GM21737 (cell line): ENCODE data around the gene AP2M1.
"Not testable (repeated sequence)": the region's sequence is repeated elsewhere in the genome, so short reads cannot be mapped to it uniquely, and the experiment has no call there.

Source experiments
- ATAC-seq: cut with Tn5 transposase; IDR thresholded peaks from one replicate; pipeline ENCODE4 v1.9.1; 2021; ENCODE audit warnings: mild to moderate bottlenecking, moderate library complexity; ENCODE audit not compliant: unreplicated experiment

AP2M1 gene

DNA sequence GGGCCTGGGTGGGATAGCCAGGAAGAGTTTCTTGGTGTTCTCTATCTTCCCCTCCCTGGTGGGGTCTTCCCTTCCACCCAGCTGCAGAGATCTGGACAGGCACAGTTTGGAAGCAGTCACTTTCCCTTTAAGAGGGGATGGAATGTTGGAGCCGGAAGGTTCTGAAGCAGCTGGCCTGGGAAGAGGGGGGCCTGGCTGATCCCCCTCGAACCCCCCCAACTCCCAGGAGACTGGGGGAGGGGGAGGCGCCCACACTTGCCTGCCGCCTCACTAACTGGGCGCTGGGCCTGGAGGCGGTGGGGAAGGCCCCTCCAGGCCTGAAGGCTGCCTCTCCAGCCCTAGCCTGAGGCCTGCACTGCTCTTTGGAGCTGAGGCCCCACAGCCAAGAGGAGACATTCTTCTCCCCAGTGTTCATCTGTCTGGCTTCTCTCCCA is 18.1 kb upstream of the AP2M1 start:
- no peak for ATAC-seq

DNA sequence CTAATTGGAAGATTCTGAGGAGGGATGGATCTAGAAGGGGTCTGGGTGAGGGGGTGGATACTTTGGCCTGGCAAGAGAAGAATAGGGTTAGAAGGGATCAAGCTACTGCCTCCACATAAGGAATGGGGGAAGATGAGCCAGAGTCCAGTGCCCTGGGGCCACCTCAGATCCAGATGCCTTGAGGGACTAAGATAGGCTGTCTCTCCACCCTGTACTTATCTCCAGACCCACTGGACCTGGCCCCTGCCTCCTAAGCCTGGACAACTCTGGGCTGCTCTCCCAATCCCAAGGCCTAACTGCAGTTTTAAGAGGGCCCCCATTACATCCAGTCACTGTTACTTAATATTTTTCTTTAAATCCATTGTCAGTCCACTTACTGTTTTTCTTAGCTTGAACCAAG is 17.4 kb upstream of the AP2M1 start:
- ATAC-seq = no peak

DNA sequence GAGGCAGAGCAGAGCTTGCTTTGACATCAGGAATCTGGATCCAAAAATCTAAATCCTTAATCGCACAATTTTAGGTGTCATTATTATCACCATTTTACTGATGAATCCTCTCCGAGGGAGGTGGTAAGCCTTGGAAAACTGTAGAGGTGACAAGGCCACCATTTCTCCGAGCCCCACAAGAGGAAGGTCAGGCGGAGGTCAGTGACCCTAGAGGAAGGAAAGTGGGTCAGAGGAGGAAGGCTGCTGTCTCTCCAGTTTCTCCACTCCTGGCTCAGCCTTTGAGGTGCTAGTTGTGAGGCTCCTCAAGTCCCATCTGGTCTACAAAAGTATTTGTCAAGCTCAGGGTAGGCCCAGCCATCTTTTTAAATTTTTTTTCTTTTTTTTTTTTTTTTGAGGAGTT is 16.3 kb upstream of the AP2M1 start:
- no peak for ATAC-seq

DNA sequence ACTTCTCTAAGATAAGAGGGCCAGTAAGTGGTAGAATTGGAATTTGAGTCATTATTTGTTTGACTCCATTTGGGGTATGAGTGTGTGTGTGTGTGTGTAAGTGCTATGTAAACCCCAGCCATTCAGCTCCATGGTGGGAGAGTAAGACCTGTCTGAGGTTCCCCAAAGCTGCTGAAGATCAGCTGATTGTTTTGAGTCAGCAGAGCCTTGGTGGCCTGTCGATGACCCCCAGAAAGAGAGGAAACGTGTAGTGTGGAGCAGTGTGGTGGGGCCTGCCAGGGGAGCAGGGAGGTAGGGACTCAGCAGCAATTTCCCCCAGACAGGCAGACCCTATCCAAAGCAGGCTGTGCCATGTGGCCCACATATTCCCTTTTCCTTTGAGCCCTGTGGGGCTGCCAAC is 14.2 kb upstream of the AP2M1 start:
- ATAC-seq = no peak

DNA sequence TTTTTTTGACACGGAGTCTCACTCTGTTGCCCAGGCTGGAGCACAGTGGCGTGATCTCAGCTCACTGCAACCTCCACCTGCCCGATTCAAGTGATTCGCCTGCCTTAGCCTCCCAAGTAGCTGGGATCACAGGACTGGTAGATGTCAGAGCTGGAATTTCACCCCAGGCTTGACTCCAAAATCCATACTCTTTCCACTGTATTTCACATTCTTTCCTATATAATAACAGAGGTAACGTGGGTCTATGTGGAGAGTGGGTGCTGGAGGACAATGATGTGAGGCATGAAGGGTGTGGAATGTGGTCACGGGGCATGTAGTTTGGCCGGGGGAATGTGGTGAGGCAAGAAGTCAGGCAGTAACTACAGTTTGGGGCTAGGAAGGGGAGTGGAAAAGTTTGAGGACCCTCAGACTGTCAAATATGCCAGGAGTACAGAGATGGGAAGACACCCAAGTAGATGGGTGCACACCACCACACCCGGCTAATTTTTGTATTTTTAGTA is 12.0 kb upstream of the AP2M1 start:
- ATAC-seq = not testable (repeated sequence)

DNA sequence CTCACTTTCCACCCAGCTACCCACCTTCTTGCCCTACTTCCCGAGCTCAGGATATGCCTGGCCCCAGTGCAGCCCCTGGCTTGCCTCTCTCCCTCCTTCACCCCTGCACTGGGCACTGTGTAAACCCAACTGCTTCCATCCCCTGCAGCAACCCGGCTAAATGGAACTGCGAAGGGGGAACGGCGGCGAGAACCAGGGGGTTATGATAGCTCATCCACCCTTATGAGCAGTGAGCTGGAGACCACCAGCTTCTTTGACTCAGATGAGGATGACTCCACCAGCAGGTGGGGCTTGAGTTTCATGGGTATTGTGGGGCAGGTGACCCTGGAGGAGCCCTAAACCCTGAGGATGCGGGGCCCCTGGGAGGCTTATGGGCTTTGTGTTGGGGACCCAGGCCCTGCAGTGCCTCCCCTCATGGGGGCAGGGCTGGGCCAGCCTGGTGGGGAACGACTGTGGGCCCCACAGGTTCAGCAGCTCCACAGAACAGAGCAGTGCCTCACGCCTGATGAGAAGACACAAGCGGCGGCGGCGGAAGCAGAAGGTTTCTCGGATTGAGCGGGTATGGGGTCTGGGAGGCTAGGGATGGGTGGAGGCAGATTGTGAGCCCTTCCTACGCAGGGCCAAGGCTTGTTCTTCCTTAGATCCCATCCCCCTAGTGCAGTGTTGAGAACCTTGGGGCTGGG is 9.9 kb upstream of the AP2M1 start:
- no peak for ATAC-seq

DNA sequence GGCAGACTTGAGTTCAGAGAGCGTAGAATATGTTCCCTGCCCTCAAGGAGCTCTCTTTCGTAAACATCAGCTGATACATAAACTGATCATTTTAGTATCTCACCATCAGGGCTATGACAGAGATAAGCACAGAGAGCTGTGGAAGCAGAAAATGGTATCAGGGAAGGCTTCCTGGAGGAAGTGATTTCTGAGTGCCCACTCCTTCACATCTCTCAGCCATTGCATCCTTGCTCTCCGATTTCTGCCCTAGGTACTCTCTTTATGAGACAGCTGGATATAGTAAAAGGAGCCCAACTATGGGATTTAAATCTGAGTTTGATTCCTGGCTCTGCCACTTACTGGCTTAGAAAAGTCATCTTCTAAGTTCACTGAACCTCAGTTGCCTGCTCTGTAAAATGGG is 9.1 kb upstream of the AP2M1 start:
- ATAC-seq = no peak

DNA sequence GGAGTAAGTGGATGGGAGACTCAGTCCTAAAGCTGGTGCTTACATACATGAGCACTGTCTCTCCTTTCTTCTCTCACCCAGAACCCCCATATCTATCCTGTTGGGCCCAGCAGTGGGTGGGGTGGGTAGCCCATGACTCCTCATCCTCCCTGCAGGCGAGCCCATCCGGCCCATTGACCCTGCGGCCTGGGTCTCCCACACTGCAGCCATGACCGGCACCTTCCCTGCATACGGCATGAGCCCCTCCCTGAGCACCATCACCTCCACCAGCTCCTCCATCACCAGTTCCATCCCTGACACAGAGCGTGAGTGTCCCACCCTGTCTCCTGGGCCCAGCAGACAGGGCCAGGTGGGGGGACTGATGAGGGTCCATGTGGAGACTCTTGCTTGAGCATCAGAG is 8.0 kb upstream of the AP2M1 start:
- ATAC-seq = no peak

DNA sequence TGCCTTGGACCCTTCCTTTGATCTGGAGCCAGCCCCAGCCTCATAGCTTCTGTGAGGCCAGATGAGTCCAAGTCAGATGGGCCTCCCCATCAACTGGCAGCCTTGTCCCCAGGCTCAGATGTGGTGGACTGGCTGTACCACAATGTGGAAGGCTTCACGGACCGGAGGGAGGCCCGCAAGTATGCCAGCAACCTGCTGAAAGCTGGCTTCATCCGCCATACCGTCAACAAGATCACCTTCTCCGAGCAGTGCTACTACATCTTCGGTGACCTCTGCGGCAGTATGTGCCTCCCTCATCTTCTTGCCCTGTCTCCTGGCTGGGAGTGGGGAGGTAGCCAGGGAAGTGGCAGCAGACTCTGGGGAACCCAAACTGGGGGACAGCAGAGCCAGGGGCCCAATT is 6.9 kb upstream of the AP2M1 start:
- no peak for ATAC-seq

DNA sequence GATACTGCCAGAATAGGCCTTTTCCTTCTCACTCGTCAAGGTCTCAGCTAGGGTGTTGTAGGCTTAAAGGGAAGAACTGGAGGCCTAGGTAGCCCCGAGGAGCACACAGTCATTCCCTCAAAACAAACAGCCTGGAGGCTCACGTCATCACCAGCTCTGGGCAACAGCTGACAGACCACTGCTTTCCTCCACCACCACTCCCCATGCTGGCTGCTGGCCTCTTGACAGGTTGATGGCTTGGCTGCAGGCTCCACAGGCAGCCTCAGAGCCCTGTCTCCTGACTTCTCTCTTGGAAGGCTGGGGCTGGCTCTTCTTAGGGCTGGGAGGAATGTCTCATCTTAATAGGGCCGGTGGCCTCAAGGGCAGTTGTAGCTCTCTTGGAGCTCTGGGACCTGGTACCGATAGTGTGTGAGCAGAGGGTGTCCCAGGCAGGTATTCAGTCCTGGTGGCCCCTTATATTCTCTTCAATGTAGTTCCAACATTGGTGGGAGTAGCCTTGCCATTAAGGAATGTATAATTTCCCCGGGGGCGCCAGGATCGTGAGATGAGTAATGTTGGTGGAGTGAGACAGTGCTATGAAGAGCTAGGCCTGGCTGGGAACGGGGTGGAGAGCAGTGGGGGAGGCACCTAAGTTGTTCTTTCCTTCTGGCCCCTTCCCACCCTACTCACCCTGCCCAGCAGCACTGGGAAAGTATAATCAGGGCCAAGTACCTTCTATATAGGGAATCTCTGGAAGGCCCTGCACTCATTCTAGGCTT is 6.1 kb upstream of the AP2M1 start:
- no peak for ATAC-seq

DNA sequence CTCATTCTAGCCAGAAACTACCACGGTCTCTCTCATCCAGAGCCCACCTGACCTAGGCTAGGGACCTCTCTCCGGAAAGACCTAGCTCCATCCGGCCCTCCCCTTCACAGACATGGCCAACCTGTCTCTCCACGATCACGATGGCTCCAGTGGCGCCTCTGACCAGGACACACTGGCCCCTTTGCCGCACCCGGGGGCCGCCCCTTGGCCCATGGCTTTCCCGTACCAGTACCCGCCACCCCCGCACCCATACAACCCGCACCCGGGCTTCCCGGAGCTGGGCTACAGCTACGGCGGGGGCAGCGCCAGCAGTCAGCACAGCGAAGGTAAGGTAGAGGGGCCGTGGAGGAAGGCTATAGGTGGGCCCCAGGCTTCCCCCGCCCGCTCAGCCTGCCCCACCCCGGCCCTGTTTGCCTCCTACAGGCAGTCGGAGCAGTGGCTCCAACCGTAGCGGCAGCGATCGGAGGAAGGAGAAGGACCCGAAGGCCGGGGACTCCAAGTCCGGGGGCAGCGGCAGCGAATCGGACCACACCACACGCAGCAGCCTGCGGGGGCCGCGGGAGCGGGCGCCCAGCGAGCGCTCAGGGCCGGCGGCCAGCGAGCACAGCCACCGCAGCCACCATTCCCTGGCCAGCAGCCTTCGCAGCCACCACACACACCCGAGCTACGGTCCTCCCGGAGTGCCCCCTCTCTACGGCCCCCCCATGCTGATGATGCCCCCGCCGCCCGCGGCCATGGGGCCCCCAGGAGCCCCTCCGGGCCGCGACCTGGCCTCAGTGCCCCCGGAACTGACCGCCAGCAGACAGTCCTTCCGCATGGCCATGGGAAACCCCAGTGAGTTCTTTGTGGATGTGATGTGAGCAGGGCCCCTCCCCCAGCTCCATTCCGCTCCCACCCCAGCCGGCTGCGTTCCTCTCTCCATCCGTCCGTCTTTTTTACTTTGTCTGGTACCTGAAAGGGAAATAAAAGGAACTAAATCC is 4.5 kb upstream of the AP2M1 start:
- ATAC-seq = no peak

DNA sequence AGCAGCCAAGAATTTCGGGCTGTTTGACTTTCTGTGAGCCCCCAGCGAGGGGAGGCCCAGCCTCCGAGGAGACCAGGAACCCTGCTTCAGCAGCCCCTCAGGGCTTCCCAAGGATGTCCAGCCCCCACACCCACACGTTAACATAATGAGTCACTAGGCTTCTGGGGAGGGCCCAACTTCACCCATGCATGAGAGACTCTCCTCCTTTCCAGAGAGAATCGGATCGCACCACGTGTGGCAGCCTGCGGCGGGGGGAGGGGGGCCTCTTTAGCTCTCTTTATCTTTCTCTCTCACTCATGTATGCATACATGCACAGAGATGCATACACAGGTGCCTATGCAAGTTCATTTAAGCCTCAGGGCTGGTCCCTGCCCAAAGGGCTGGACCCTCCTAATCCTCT is 3.1 kb upstream of the AP2M1 start:
- no peak for ATAC-seq

DNA sequence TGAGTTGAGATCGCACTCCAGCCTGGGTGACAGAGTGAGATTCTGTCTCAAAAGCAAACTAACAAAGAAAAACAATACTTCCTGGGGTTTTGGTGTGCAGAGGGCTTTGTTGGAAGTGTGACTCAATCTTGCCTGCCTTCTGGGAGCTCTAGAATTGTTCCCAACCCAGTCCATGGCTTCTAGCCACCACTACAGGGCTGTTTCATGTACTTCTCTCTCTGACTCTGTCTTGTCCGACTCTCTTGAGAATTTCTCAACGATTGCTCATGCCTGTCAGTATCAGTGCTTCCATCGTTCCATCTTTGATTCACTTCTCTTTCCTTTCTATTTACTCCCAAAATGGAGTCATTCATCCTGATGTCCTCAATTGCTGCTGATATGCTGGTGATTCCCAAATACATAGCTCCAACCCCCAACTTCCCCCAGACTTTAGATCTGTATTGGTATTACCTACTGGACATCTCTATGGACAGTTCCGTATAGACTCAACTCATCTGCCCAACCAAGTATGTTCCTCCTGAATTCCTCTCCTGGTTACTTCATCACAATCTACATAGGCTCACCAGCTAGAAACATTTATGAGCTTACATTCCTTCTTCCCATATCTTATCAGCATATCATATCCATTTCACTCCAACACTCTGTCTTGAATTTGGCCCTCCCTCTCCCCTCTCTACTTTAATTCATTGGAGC is 1.8 kb upstream of the AP2M1 start:
- ATAC-seq = no peak

DNA sequence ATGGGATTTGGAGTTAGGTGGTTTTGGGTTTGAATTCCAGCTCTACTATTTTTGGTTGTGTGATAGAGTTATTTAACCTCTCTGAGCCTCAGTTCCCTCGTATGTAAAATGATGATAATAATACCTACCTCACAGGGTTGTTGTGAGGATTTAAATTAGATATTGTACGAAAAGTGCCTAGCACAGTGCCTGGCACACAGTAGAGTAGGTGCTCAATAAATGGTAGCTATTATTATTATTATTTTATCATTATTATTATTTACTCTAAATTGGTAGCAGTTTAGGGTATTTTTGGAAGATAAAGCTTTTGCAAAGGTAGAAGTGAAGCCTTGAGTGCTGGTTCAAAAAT is 1.3 kb upstream of the AP2M1 start:
- ATAC-seq = no peak

DNA sequence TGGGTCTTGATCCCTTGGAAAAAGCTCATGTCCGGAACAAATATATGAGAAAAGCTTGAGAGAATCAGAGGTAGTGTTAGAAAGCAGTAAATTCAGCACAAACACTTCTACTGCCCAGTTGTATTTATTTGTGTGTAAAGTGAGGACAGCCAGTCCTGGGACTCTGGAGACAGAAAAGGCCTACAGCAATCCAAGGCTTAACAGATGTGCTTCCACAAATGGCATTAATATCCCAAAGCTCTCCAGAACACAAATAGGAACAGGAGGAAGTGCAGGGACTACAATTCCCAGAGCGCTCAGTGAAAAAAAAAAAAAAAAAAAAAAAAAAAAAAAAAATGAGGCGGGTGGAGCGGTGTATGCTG is 390 bp upstream of the AP2M1 start:
- ATAC-seq = no peak

DNA sequence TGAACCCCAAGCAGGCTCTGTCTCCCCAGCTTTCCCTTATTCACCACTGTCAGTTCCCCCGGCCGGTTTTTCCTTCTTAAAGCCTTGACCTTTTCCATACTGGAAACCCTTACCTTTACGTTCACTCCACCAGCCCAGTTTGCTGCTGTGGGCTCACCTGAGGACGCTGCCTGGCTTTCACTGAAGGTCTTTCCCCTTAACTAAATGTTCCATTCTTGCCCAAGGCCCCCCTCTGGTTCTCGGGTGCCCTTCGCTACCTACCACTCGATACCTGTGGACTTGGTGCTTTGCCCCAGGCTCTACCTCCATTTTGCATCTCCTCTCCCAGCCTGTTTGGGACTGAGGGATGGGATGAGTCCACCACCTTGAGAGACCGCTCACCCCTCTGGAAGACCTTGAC is 851 bp downstream of the AP2M1 start:
- ATAC-seq = no peak

DNA sequence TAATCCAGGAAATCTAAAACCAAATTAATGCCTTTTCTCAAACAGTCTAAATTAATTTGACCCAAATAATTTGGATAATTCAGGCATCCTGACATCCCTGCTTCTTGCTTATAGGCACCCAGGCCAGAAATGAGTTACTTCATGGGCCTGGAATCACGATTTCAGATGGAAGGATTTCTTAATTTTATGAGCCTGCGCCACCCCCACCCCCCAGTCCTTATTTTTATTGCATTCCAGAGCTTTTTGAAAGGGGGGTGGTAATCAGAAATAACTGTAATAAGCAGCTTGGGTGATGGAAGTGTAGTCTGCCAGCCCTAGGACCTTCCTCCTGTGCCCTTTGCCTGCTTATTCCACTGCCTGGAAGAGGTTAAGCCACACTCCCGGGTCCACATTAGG is 1.3 kb downstream of the AP2M1 start:
- ATAC-seq = no peak

DNA sequence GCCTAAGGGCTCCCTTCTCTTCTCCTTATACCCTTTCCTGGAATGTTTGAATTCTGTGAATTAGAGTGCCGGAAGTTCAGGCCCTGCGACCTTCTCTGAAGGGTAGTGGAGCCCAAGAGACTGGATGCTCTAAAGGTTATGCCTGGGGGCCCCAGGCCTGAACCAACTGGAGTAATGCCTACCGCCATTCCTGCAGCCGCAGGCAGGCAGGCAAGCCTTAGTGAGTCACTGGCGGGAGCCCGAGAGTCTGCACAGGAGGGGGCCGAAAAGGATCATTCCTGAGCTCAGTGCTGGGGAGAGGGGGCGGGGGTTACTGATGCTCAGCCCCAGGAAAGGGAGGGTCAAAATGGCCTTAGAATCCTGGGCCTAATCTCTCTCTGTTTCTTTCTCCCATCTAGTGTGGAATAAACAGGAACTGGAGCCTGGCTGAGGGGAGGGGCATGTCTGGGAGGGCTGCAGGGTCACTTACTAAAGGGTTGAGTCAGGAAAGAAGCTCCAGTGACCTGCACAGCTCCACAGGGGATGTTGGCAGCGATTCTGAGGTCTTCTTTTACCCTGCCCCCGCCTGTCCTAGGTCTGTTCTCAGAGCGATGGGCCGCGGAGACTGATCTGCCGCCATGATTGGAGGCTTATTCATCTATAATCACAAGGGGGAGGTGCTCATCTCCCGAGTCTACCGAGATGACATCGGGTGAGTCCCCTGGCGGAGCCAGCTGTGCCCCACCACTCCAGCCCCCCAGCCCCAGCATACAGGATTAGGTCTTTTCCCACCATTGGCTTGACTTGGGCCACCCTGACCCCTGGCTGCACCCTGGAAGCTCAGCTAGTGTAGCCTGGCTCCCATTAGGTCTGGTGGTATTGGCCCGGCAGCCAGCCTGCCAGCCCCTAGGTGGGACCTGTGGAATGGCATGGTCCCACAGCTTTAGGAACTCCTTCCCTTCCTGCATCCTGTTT is 2.0 kb downstream of the AP2M1 start:
- no peak for ATAC-seq

DNA sequence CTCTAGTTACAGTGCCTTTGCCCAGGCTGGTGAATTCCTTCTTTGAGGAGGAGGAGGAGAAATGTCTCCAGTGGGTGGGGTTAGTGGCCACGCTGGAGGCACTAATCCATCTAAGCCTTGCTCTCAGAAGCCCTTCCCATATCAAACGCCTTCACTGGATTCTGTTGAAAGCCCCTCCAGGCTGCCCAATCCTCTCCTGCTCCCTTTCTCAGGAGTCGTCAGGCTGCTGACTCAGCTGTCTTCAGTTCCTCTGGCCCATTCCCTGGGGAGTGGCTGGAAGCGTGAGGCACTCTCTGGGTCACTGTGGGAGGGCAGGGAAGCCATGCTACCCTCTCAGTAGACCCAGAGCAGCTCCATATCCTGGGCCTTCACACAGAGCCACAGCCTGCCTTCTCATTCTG is 2.7 kb downstream of the AP2M1 start:
- no peak for ATAC-seq

DNA sequence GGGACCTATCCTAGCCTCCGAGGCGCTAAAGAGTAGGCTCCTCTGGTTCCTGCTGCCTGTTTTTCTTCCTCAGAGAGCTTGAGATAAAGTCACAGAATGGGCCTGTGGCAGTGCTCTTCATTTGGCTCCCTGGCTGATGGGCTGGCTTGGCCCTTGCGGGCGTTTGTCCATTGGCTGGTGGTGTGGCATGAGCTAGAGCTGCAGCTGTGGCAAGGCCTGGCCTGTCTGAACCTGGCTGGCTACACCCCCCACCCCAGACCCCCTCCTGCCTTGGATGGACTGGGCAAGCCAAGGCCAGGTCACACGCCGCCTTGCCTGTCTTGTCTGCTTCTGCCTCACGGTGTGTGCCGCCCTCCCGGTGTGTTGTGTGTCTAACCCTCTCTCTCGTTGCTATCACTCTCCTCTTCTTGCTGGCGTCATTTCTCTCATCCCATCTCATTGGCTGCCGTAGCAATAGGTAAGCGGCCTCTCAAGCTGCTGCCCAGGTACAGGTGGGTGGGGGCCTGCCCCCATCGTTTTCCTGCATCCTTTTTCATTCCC is 3.2 kb downstream of the AP2M1 start:
- no peak for ATAC-seq
